Mesenchymal stem cell (in vitro differentiated cells and primary cell): ENCODE data around the gene MKKS.

ENCODE experiments used
- DNase-seq: peaks from one replicate; pipeline ENCODE4 v3.0.0-alpha.2; 2013
- H2AFZ ChIP-seq: one replicate; pipeline ENCODE4 v1.6.1; 2013; ENCODE audit warnings: low read depth, mild to moderate bottlenecking, control low read depth, inconsistent platforms, low read length, moderate library complexity
- H2AK5ac ChIP-seq: 2 replicates; pipeline ENCODE4 v1.6.1; 2013; ENCODE audit warnings: low read length, moderate library complexity, mild to moderate bottlenecking, inconsistent platforms; ENCODE audit not compliant: severe bottlenecking
- H2BK120ac ChIP-seq: one replicate; pipeline ENCODE4 v1.6.1; 2013; ENCODE audit warnings: low read depth, mild to moderate bottlenecking, inconsistent platforms, low read length, moderate library complexity
- H2BK12ac ChIP-seq, 2 experiments: one replicate each; pipeline ENCODE4 v1.6.1; 2013; ENCODE audit warnings: inconsistent platforms in 2 of 2, low read length in 2 of 2, mild to moderate bottlenecking in 2 of 2, moderate library complexity in 2 of 2, control low read depth in 1 of 2
- H2BK15ac ChIP-seq: one replicate; pipeline ENCODE4 v1.6.1; 2013; ENCODE audit warnings: mild to moderate bottlenecking, low read depth, inconsistent platforms; ENCODE audit not compliant: poor library complexity, severe bottlenecking
- H2BK5ac ChIP-seq: 2 replicates; pipeline ENCODE4 v1.6.1; 2013; ENCODE audit warnings: low read depth, mild to moderate bottlenecking, low read length, control low read depth, inconsistent platforms; ENCODE audit not compliant: poor library complexity, severe bottlenecking
- H3K14ac ChIP-seq, 2 experiments: one replicate each; pipeline ENCODE4 v1.6.1; 2013; ENCODE audit warnings: inconsistent platforms in 2 of 2, low read length in 2 of 2, control low read depth in 1 of 2, mild to moderate bottlenecking in 1 of 2, moderate library complexity in 1 of 2
- H3K18ac ChIP-seq, 2 experiments: one replicate each; pipeline ENCODE4 v1.6.1; 2013; ENCODE audit warnings: inconsistent platforms in 2 of 2, low read length in 2 of 2, control low read depth in 1 of 2, low read depth in 1 of 2, mild to moderate bottlenecking in 1 of 2
- H3K23ac ChIP-seq, 2 experiments: one replicate each; pipeline ENCODE4 v1.6.1; 2013; ENCODE audit warnings: inconsistent platforms in 2 of 2, low read length in 2 of 2, mild to moderate bottlenecking in 2 of 2, moderate library complexity in 2 of 2, control low read depth in 1 of 2
- H3K27ac ChIP-seq: 2 replicates; pipeline ENCODE4 v1.5.1; 2013; ENCODE audit warnings: mild to moderate bottlenecking, moderate library complexity, low read length, control low read depth, inconsistent platforms; ENCODE audit not compliant: poor library complexity, severe bottlenecking
- H3K27me3 ChIP-seq, 2 experiments: 2 replicates each; pipeline versions ENCODE4 v1.6.1 to v1.7.0; 2013; ENCODE audit warnings: low read length in 2 of 2, mild to moderate bottlenecking in 2 of 2, moderate library complexity in 2 of 2, control low read depth in 1 of 2, inconsistent platforms in 1 of 2; ENCODE audit not compliant: control insufficient read depth in 1 of 2, insufficient read depth in 1 of 2
- H3K36me3 ChIP-seq, 2 experiments: 2 replicates each; pipeline versions ENCODE4 v1.6.1 to v1.7.0; 2013; ENCODE audit warnings: low read length in 2 of 2, control low read depth in 1 of 2, inconsistent platforms in 1 of 2, low read depth in 1 of 2, mild to moderate bottlenecking in 1 of 2; ENCODE audit not compliant: insufficient read depth in 2 of 2, control insufficient read depth in 1 of 2
- H3K4ac ChIP-seq, 2 experiments: one replicate each; pipeline ENCODE4 v1.6.1; 2013; ENCODE audit warnings: inconsistent platforms in 2 of 2, low read length in 2 of 2, mild to moderate bottlenecking in 2 of 2, moderate library complexity in 2 of 2, control low read depth in 1 of 2, low read depth in 1 of 2
- H3K4me1 ChIP-seq: 2 replicates; pipeline ENCODE4 v1.6.1; 2013; ENCODE audit warnings: low read depth, low read length, control low read depth; ENCODE audit not compliant: control insufficient read depth, insufficient read depth
- H3K4me2 ChIP-seq: 2 replicates; pipeline ENCODE4 v1.6.1; 2013; ENCODE audit warnings: low read length, mild to moderate bottlenecking, inconsistent platforms; ENCODE audit not compliant: poor library complexity, severe bottlenecking
- H3K4me3 ChIP-seq, 2 experiments: 2 replicates each; pipeline versions ENCODE4 v1.5.1 to v1.7.0; 2013; ENCODE audit warnings: low read length in 2 of 2, mild to moderate bottlenecking in 2 of 2, control low read depth in 1 of 2, low read depth in 1 of 2; ENCODE audit not compliant: insufficient read depth in 1 of 2
- H3K79me1 ChIP-seq: replicated peaks from 2 replicates; pipeline ENCODE4 v1.6.1; 2013; ENCODE audit warnings: mild to moderate bottlenecking, control low read depth, low read length, inconsistent platforms; ENCODE audit not compliant: poor library complexity, severe bottlenecking
- H3K9ac ChIP-seq: 2 replicates; pipeline ENCODE4 v1.7.0; 2013; ENCODE audit warnings: mild to moderate bottlenecking, low read length, moderate library complexity
- H3K9me3 ChIP-seq: 2 replicates; pipeline ENCODE4 v1.7.0; 2013; ENCODE audit warnings: mild to moderate bottlenecking, low read length; ENCODE audit not compliant: control insufficient read depth
- H4K8ac ChIP-seq: one replicate; pipeline ENCODE4 v1.6.1; 2013; ENCODE audit warnings: inconsistent platforms, mild to moderate bottlenecking, low read length, moderate library complexity
- H4K91ac ChIP-seq: one replicate; pipeline ENCODE4 v1.6.1; 2013; ENCODE audit warnings: mild to moderate bottlenecking, low read length, inconsistent platforms
- WGBS: methylation state at CpG from one replicate; pipeline ENCODE4 v1.1.7; 2013; ENCODE audit warnings: mixed read lengths; 5-methylcytosine and 5-hydroxymethylcytosine counted together

The MKKS gene

DNA sequence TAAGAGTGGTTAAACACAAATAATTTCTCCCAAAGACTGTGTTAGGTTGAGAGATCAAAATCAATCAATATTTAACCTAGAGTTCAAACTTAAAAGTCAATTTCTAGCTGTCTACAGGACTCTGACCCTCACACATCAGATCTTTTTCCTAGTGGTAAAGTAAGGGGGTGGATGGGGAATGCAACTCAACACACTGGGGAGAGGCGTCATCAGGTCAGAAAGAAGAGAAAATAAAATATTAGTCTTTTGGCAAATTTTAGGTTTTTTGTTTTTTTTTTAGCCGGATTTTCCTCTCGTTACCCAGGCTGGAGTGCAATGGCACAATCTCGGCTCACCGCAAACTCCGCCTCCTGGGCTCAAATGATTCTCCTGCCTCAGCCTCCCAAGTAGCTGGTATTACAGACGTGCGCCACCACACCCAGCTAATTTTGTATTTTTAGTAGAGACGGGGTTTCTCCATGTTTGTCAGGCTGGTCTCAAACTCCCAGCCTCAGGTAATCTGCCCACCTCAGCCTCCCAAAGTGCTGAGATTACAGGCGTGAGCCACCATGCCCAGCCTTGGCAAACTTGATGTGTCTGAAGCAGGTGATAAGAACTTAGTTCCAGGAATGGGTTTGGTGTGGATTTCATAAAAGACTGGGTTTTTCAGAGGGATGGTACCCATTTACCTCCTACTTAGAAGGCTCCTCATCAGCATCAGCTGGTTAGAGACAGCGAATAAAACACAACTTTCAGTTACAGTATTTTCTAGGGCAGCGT is 65.9 kb downstream of the MKKS start:
- no peak overlapping the region for H2AFZ ChIP-seq
- H2AK5ac ChIP-seq, result no peak overlapping the region
- H4K91ac ChIP-seq, result no peak overlapping the region
- H3K79me1 ChIP-seq, result no peaks in the 10 kb centered on the region
- no peak overlapping the region for H3K27ac ChIP-seq
- no peak for DNase-seq
- peaks cover 2% of the 10 kb centered on the region for H3K4me1 ChIP-seq
- no peaks in the 10 kb centered on the region for H3K36me3 ChIP-seq
- no peak overlapping the region for H3K23ac ChIP-seq
- H3K4me2 ChIP-seq, result no peak overlapping the region
- WGBS, result 97% methylated on average over 11 of the region's 12 CpGs
- no peak overlapping the region for H3K4me3 ChIP-seq
- no peak overlapping the region for H3K18ac ChIP-seq
- no peak overlapping the region for H2BK15ac ChIP-seq
- H2BK5ac ChIP-seq, result no peak overlapping the region
- no peaks in the 10 kb centered on the region for H3K27me3 ChIP-seq
- H4K8ac ChIP-seq, result no peak overlapping the region
- H2BK12ac ChIP-seq, result no peak overlapping the region
- H3K14ac ChIP-seq, result no peak overlapping the region
- H3K4ac ChIP-seq, result no peak overlapping the region
- H3K9ac ChIP-seq, result no peak overlapping the region
- no peaks in the 10 kb centered on the region for H3K9me3 ChIP-seq
- no peak overlapping the region for H2BK120ac ChIP-seq

DNA sequence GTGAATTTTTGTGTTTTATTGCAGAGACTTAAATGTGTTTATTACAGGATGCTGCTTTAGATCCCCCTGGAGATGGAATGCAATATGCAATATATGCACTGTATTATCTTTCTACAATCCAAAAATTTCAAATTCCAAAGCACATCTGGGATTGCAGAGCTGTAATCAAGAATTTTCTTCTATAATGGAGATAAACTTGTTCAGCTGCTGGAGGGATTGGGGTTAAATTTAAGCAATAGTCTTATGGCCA is 66.4 kb downstream of the MKKS start:
- no peak overlapping the region for H2BK15ac ChIP-seq
- no peaks in the 10 kb centered on the region for H3K79me1 ChIP-seq
- no peak overlapping the region for H4K8ac ChIP-seq
- H2AFZ ChIP-seq, result no peak overlapping the region
- no peak overlapping the region for H3K4me2 ChIP-seq
- no peak overlapping the region for H2AK5ac ChIP-seq
- no peaks in the 10 kb centered on the region for H3K9me3 ChIP-seq
- H3K18ac ChIP-seq, result no peak overlapping the region
- H3K14ac ChIP-seq, result no peak overlapping the region
- H2BK12ac ChIP-seq, result no peak overlapping the region
- no peak overlapping the region for H4K91ac ChIP-seq
- no peak overlapping the region for H3K4ac ChIP-seq
- peaks cover 2% of the 10 kb centered on the region for H3K4me1 ChIP-seq
- H3K9ac ChIP-seq, result no peak overlapping the region
- no peak overlapping the region for H3K23ac ChIP-seq
- no peak overlapping the region for H3K4me3 ChIP-seq
- H2BK120ac ChIP-seq, result no peak overlapping the region
- H3K36me3 ChIP-seq, result no peaks in the 10 kb centered on the region
- no peak overlapping the region for H2BK5ac ChIP-seq
- no peak for DNase-seq
- H3K27ac ChIP-seq, result no peak overlapping the region
- H3K27me3 ChIP-seq, result no peaks in the 10 kb centered on the region

DNA sequence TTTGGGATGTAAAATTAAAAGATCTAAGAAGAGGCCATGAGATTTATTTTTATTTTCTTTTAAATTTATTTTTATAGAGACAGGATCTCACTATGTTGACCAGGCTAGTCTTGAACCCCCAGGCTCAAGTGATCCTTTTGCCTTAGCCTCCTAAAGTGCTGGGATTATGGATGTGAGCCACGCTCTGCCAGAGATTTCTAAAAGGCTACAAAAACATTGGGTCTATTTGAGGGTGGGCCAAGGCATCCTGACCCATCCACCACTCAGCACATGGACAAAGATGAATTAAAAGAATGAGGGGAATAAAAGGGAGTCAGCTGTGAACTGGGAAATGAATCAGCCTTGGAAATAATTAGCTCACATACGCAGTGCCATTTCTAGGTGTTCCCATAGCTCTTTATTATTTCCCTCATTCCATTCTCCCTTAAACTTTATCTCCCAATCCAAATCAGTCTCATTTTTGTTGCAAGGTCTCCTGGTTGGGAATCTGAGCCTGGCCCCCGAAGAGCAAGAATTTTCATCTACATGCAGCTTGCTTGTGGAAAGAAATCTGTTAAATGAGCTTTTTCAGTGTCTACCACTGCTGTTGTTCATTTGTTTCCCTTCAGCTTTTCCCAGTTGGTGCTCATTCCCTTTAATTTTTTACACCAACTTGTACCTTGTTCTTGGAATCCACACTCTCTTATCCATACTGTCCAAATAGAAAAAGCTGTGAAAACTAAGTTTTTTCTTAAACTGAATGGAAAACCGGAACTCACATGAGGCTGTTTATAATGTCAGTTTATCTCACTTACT is 66.9 kb downstream of the MKKS start:
- H3K9ac ChIP-seq, result no peak overlapping the region
- no peaks in the 10 kb centered on the region for H3K79me1 ChIP-seq
- H3K4me3 ChIP-seq, result no peak overlapping the region
- H2BK120ac ChIP-seq, result no peak overlapping the region
- no peak for DNase-seq
- H3K18ac ChIP-seq, result no peak overlapping the region
- no peaks in the 10 kb centered on the region for H3K27me3 ChIP-seq
- H3K14ac ChIP-seq, result no peak overlapping the region
- H4K8ac ChIP-seq, result no peak overlapping the region
- no peak overlapping the region for H2AK5ac ChIP-seq
- H2BK15ac ChIP-seq, result no peak overlapping the region
- no peak overlapping the region for H3K27ac ChIP-seq
- H2BK5ac ChIP-seq, result no peak overlapping the region
- no peak overlapping the region for H4K91ac ChIP-seq
- H3K4ac ChIP-seq, result no peak overlapping the region
- no peak overlapping the region for H3K23ac ChIP-seq
- no peak overlapping the region for H2AFZ ChIP-seq
- no peak overlapping the region for H2BK12ac ChIP-seq
- H3K9me3 ChIP-seq, result no peaks in the 10 kb centered on the region
- H3K4me2 ChIP-seq, result no peak overlapping the region
- 93% methylated on average over 4 of the region's 4 CpGs for WGBS
- peaks cover 2% of the 10 kb centered on the region for H3K4me1 ChIP-seq
- no peaks in the 10 kb centered on the region for H3K36me3 ChIP-seq

DNA sequence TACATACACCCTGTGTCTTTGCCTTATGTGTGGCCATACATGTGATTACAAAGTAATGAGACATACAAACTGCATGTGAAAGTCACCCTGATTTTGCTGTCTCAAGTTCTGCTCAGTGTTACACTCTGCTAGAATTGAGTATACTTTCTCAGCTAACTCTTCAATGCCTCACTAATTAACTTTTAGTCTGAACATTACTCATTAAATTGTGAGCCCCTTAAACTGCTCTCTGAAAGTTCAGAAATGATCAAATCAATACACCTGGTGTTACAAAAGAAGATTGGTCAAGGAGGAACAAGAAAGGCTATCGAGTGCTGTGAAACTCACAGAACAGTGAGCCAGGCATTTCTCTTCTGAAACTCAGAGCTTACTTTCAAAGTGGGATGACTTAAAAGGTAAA is 71.3 kb downstream of the MKKS start:
- DNase-seq, result no peak
- Histone ChIP-seq H2AK5ac (no peak overlapping the region), H2BK12ac (no peak overlapping the region), H2AFZ (no peak overlapping the region), H3K9ac (no peak overlapping the region), H2BK120ac (no peak overlapping the region), H3K4me3 (no peak overlapping the region), H3K27me3 (no peaks in the 10 kb centered on the region), H3K4ac (no peak overlapping the region), H3K27ac (no peak overlapping the region), H3K14ac (no peak overlapping the region), H3K4me1 (no peaks in the 10 kb centered on the region), H3K4me2 (no peak overlapping the region), H3K36me3 (no peaks in the 10 kb centered on the region), H4K8ac (no peak overlapping the region), H3K79me1 (no peaks in the 10 kb centered on the region), H3K18ac (no peak overlapping the region), H2BK15ac (no peak overlapping the region), H3K9me3 (no peaks in the 10 kb centered on the region), H2BK5ac (no peak overlapping the region), H3K23ac (no peak overlapping the region), H4K91ac (no peak overlapping the region)
- WGBS, result 93% methylated on average over 1 of the region's 1 CpG
